Loucy (cell line): ENCODE data around the gene LRSAM1.
A peak's percentile ranks its signal among the peaks of the same experiment; 100 is the strongest.

Experiments
- H2AFZ ChIP-seq: fragments of 200-600 bp; sonication (generic); 2 replicates; pipeline ENCODE4 v1.6.0; 2016; ENCODE audit warnings: antibody characterized with exemption, mild to moderate bottlenecking, low read length, moderate library complexity
- H3F3A ChIP-seq: fragments of 200-600 bp; 2 replicates; pipeline ENCODE4 v1.6.0; 2016; ENCODE audit warnings: antibody characterized with exemption, low read depth, mild to moderate bottlenecking
- H3K27me3 ChIP-seq: fragments of 200-600 bp; sonication (generic); 2 replicates; pipeline ENCODE4 v1.6.1; 2014; ENCODE audit warnings: low read length, mild to moderate bottlenecking; ENCODE audit not compliant: insufficient read depth, poor library complexity, severe bottlenecking
- H3K36me3 ChIP-seq: fragments of 200-600 bp; sonication (generic); 2 replicates; pipeline ENCODE4 v1.6.1; 2016; ENCODE audit warnings: low read length; ENCODE audit not compliant: insufficient read depth
- H3K4me1 ChIP-seq: fragments of 200-600 bp; sonication (generic); 2 replicates; pipeline ENCODE4 v1.5.1; 2014; ENCODE audit warnings: low read length, mild to moderate bottlenecking; ENCODE audit not compliant: insufficient read depth, poor library complexity, severe bottlenecking
- H3K4me2 ChIP-seq: fragments of 200-600 bp; sonication (generic); 2 replicates; pipeline ENCODE4 v1.6.0; 2014; ENCODE audit warnings: antibody characterized with exemption, low read length, low read depth, mild to moderate bottlenecking; ENCODE audit not compliant: poor library complexity, severe bottlenecking
- H3K4me3 ChIP-seq: fragments of 200-600 bp; sonication (generic); 2 replicates; pipeline ENCODE4 v1.5.1; 2014; ENCODE audit warnings: low read length, mild to moderate bottlenecking, mixed read lengths; ENCODE audit not compliant: poor library complexity, severe bottlenecking
- H3K79me2 ChIP-seq: fragments of 200-600 bp; sonication (generic); 2 replicates; pipeline ENCODE4 v1.6.1; 2014; ENCODE audit warnings: low read length; ENCODE audit not compliant: insufficient read depth
- H3K9ac ChIP-seq: fragments of 200-600 bp; sonication (generic); 2 replicates; pipeline ENCODE4 v1.6.0; 2014; ENCODE audit warnings: mild to moderate bottlenecking, low read depth, low read length, moderate library complexity; ENCODE audit not compliant: poor library complexity, severe bottlenecking
- H3K9me2 ChIP-seq: fragments of 200-600 bp; sonication (generic); replicated peaks from 2 replicates; pipeline ENCODE4 v1.6.1; 2016; ENCODE audit warnings: low read depth, low read length, mixed read lengths
- H3K9me3 ChIP-seq: fragments of 200-600 bp; sonication (generic); 2 replicates; pipeline ENCODE4 v1.6.1; 2014; ENCODE audit warnings: mild to moderate bottlenecking, antibody characterized with exemption, low read length, low read depth; ENCODE audit not compliant: insufficient read depth
- H4K20me1 ChIP-seq: fragments of 200-600 bp; sonication (generic); 2 replicates; pipeline ENCODE4 v1.6.0; 2014; ENCODE audit warnings: antibody characterized with exemption, low read length, mild to moderate bottlenecking; ENCODE audit not compliant: insufficient read depth, poor library complexity, severe bottlenecking
- CTCF ChIP-seq: fragments of 200-600 bp; sonication (generic); conservative IDR thresholded peaks from 2 replicates; pipeline ENCODE4 v1.5.1; 2014; ENCODE audit warnings: mild to moderate bottlenecking, antibody characterized with exemption, low read length
- EZH2phosphoT487 ChIP-seq: fragments of 200-600 bp; IDR thresholded peaks from 2 replicates; pipeline ENCODE4 v1.6.1; 2018; ENCODE audit warnings: antibody characterized with exemption, mild to moderate bottlenecking, moderate library complexity, borderline replicate concordance

The LRSAM1 gene

GRCh38 chr9:127485995-127486394 is 34.7 kb downstream of the LRSAM1 start:
- Histone ChIP-seq H3K9ac (no peak overlapping the region), H2AFZ (no peak overlapping the region)

GRCh38 chr9:127488946-127489345 is 37.6 kb downstream of the LRSAM1 start:
- H3K4me3 ChIP-seq: no peak overlapping the region
- no peak overlapping the region for H3K9ac ChIP-seq
- H2AFZ ChIP-seq: no peak overlapping the region
- H3K9me3 ChIP-seq: no peaks in the 10 kb centered on the region
- no peaks in the 10 kb centered on the region for H3K79me2 ChIP-seq
- H3K27me3 ChIP-seq: no peaks in the 10 kb centered on the region
- H3K36me3 ChIP-seq: no peaks in the 10 kb centered on the region
- H3K4me2 ChIP-seq: no peak overlapping the region
- no peaks in the 10 kb centered on the region for H3F3A ChIP-seq
- H3K4me1 ChIP-seq: no peaks in the 10 kb centered on the region
- H3K9me2 ChIP-seq: no peaks in the 10 kb centered on the region
- no peak for TF ChIP-seq EZH2phosphoT487
- no peak for TF ChIP-seq CTCF
- H4K20me1 ChIP-seq: no peaks in the 10 kb centered on the region

More at GRCh38 chr9:127485995-127486394, 34.7 kb downstream of the LRSAM1 start:
- no peak for TF ChIP-seq CTCF
- no peak for TF ChIP-seq EZH2phosphoT487
- no peaks in the 10 kb centered on the region for H3F3A ChIP-seq
- no peaks in the 10 kb centered on the region for H3K79me2 ChIP-seq
- H3K9me3 ChIP-seq: no peaks in the 10 kb centered on the region
- H4K20me1 ChIP-seq: no peaks in the 10 kb centered on the region
- no peaks in the 10 kb centered on the region for H3K36me3 ChIP-seq
- no peak overlapping the region for H3K4me3 ChIP-seq
- no peaks in the 10 kb centered on the region for H3K9me2 ChIP-seq
- H3K4me2 ChIP-seq: no peak overlapping the region
- H3K27me3 ChIP-seq: no peaks in the 10 kb centered on the region
- H3K4me1 ChIP-seq: no peaks in the 10 kb centered on the region

GRCh38 chr9:127489471-127490115 is 38.3 kb downstream of the LRSAM1 start:
- TF ChIP-seq CTCF (0 out of 2 replicates have a peak, but pooled peaks have one; percentile 18), EZH2phosphoT487 (no peak)
- H3K4me2 ChIP-seq: no peak overlapping the region
- no peak overlapping the region for H3K4me3 ChIP-seq
- no peaks in the 10 kb centered on the region for H4K20me1 ChIP-seq
- no peak overlapping the region for H2AFZ ChIP-seq
- no peak overlapping the region for H3K9ac ChIP-seq
- H3K9me2 ChIP-seq: no peaks in the 10 kb centered on the region
- no peaks in the 10 kb centered on the region for H3F3A ChIP-seq
- H3K27me3 ChIP-seq: no peaks in the 10 kb centered on the region
- no peaks in the 10 kb centered on the region for H3K4me1 ChIP-seq
- no peaks in the 10 kb centered on the region for H3K36me3 ChIP-seq
- H3K9me3 ChIP-seq: no peaks in the 10 kb centered on the region
- no peaks in the 10 kb centered on the region for H3K79me2 ChIP-seq
